ENCODE data around the gene NOTCH2.
"Not testable (repeated sequence)": the region's sequence is repeated elsewhere in the genome, so short reads cannot be mapped to it uniquely, and the experiment has no call there.

Gene NOTCH2

GRCh38 chr1:120069067-120069919 lies at the start of gene NOTCH2:
NOTCH2 (minus strand) TSS chr1:120069662; CDS start chr1:120069406, 256 bp downstream.
- DNase-seq (ENCODE audit: low spot score): peak; percentile 1

GRCh38 chr1:120117371-120118177 lies 48.1 kb upstream of the NOTCH2 start:
- not testable (repeated sequence) for DNase-seq (ENCODE audit: low spot score)

- DNase-seq (ENCODE audit: low spot score): not testable (repeated sequence)
Observed at GRCh38 chr1:120116094-120116493, 46.6 kb upstream of the NOTCH2 start.

- not testable (repeated sequence) for DNase-seq (ENCODE audit: low spot score)
Observed at GRCh38 chr1:120113134-120113533, 43.7 kb upstream of the NOTCH2 start.

- not testable (repeated sequence) for DNase-seq (ENCODE audit: low spot score)
Observed at GRCh38 chr1:120112212-120112611, 42.8 kb upstream of the NOTCH2 start.

GRCh38 chr1:120111771-120112170 lies 42.3 kb upstream of the NOTCH2 start:
- not testable (repeated sequence) for DNase-seq (ENCODE audit: low spot score)

- not testable (repeated sequence) for DNase-seq (ENCODE audit: low spot score)
Observed at GRCh38 chr1:120111008-120111407, 41.5 kb upstream of the NOTCH2 start.

GRCh38 chr1:120109656-120110055 lies 40.2 kb upstream of the NOTCH2 start:
- DNase-seq (ENCODE audit: low spot score): not testable (repeated sequence)

GRCh38 chr1:120109180-120109579 lies 39.7 kb upstream of the NOTCH2 start:
- not testable (repeated sequence) for DNase-seq (ENCODE audit: low spot score)

- not testable (repeated sequence) for DNase-seq (ENCODE audit: low spot score)
Observed at GRCh38 chr1:120105288-120105687, 35.8 kb upstream of the NOTCH2 start.

- not testable (repeated sequence) for DNase-seq (ENCODE audit: low spot score)
Observed at GRCh38 chr1:120103768-120104167, 34.3 kb upstream of the NOTCH2 start.

GRCh38 chr1:120101593-120101992 lies 32.1 kb upstream of the NOTCH2 start:
- not testable (repeated sequence) for DNase-seq (ENCODE audit: low spot score)

- not testable (repeated sequence) for DNase-seq (ENCODE audit: low spot score)
Observed at GRCh38 chr1:120100590-120100989, 31.1 kb upstream of the NOTCH2 start.

GRCh38 chr1:120098986-120099759 lies 29.7 kb upstream of the NOTCH2 start:
- DNase-seq (ENCODE audit: low spot score): not testable (repeated sequence)

GRCh38 chr1:120096981-120097545 lies 27.6 kb upstream of the NOTCH2 start:
- not testable (repeated sequence) for DNase-seq (ENCODE audit: low spot score)

- not testable (repeated sequence) for DNase-seq (ENCODE audit: low spot score)
Observed at GRCh38 chr1:120093548-120094181, 24.2 kb upstream of the NOTCH2 start.

GRCh38 chr1:120092232-120093218 lies 23.1 kb upstream of the NOTCH2 start:
- not testable (repeated sequence) for DNase-seq (ENCODE audit: low spot score)

GRCh38 chr1:120090830-120091229 lies 21.4 kb upstream of the NOTCH2 start:
- DNase-seq (ENCODE audit: low spot score): not testable (repeated sequence)

GRCh38 chr1:120087959-120088358 lies 18.5 kb upstream of the NOTCH2 start:
- not testable (repeated sequence) for DNase-seq (ENCODE audit: low spot score)

- not testable (repeated sequence) for DNase-seq (ENCODE audit: low spot score)
Observed at GRCh38 chr1:120069920-120070214, 405 bp upstream of the NOTCH2 start.

All from Ammon's horn (tissue), 1 donor.